GM10248 (cell line): ENCODE results near the gene C4orf54.

Experiments
- CTCF ChIA-PET: fragments of 300-600 bp; sonication (Branson Sonifier 250); formaldehyde crosslinking; extraction: SDS; loops from one replicate; lab custom pipeline; 2021; ENCODE audit warnings: antibody characterized with exemption; lab: Yijun Ruan, JAX
- POLR2A ChIA-PET: fragments of 350-650 bp; sonication (Branson Sonifier 250); formaldehyde crosslinking; extraction: SDS; loops from one replicate; lab custom pipeline; 2020; ENCODE audit warnings: antibody characterized with exemption; lab: Yijun Ruan, JAX
- DNase-seq: peaks from one replicate; pipeline ENCODE4 v3.0.0; 2012; ENCODE audit errors: extremely low spot score
- TF ChIP-seq, protein P1 (sequence below): IDR thresholded peaks from 2 replicates; pipeline ENCODE4 v1.5.1; 2012; ENCODE audit warnings: mild to moderate bottlenecking, low read depth; ENCODE audit errors: extremely low read depth, missing control alignments, control extremely low read depth

Gene C4orf54

GRCh38 chr4:99615170-99615820, 42.3 kb downstream of the C4orf54 start:
- POLR2A ChIA-PET = no interaction called here

GRCh38 chr4:99614491-99614890, 43.1 kb downstream of the C4orf54 start:
- POLR2A ChIA-PET = no interaction called here
- DNase-seq = no peak
- CTCF ChIA-PET = interaction anchor here (0.9 to 3.6 kb wide), 8 partner anchors 8 to 194 kb away, joined by 3 to 14 read pairs (median 6); partner anchors contain the start of gene TRMT10A
- TF ChIP-seq, protein P1, sequence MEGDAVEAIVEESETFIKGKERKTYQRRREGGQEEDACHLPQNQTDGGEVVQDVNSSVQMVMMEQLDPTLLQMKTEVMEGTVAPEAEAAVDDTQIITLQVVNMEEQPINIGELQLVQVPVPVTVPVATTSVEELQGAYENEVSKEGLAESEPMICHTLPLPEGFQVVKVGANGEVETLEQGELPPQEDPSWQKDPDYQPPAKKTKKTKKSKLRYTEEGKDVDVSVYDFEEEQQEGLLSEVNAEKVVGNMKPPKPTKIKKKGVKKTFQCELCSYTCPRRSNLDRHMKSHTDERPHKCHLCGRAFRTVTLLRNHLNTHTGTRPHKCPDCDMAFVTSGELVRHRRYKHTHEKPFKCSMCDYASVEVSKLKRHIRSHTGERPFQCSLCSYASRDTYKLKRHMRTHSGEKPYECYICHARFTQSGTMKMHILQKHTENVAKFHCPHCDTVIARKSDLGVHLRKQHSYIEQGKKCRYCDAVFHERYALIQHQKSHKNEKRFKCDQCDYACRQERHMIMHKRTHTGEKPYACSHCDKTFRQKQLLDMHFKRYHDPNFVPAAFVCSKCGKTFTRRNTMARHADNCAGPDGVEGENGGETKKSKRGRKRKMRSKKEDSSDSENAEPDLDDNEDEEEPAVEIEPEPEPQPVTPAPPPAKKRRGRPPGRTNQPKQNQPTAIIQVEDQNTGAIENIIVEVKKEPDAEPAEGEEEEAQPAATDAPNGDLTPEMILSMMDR = no peak

More at GRCh38 chr4:99615170-99615820, 42.3 kb downstream of the C4orf54 start:
- DNase-seq = no peak
- CTCF ChIA-PET = interaction anchor here (0.7 to 3.6 kb wide), 11 partner anchors 9 to 197 kb away, joined by 3 to 14 read pairs (median 5); partner anchors contain the start of gene TRMT10A
- TF ChIP-seq, protein P1 = no peak

DNA sequence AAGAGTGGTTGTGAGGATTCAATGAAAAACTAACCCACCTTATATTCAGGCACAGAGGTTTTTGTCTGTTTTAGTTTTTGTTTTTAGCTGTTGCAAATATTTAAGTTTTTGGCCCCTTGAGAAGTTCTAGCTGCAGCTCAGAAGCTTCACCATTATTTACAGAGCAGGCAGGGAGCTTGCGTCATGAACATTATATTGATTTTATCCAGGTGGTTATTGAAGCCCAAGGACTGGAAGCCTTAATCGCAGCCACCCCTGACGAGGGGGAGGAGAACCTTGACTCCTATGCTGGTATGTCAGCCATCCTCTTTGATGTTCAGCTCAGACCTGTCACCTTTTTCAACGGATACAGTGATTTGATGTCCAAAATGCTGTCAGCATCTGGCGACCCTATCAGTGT, 44.9 kb downstream of the C4orf54 start:
- POLR2A ChIA-PET = no interaction called here
- DNase-seq = no peak
- TF ChIP-seq, protein P1 = no peak
- CTCF ChIA-PET = interaction anchor here (0.9 to 3.2 kb wide), 2 partner anchors 10 to 98 kb away, joined by 3 to 10 read pairs; no protein-coding TSS in a partner anchor

GRCh38 chr4:99612281-99612680, 45.3 kb downstream of the C4orf54 start:
- DNase-seq = no peak
- TF ChIP-seq, protein P1 = no peak
- ChIA-PET POLR2A (no interaction called here), CTCF (interaction anchor here (0.9 to 3.2 kb wide), 2 partner anchors 9 to 99 kb away, joined by 3 to 10 read pairs; no protein-coding TSS in a partner anchor)

GRCh38 chr4:99610605-99611175, 46.9 kb downstream of the C4orf54 start:
- TF ChIP-seq, protein P1 = no peak
- ChIA-PET POLR2A (no interaction called here), CTCF (no interaction called here)
- DNase-seq = no peak

GRCh38 chr4:99608417-99608816, 49.2 kb downstream of the C4orf54 start:
- ChIA-PET CTCF (interaction anchor here (1.3 kb wide), 2 partner anchors 9 to 12 kb away, joined by 3 read pairs; no protein-coding TSS in a partner anchor), POLR2A (no interaction called here)
- DNase-seq = no peak
- TF ChIP-seq, protein P1 = no peak
